HL-60 (cell line): ENCODE results near the gene SKAP2.
"Not testable (repeated sequence)": the region's sequence is repeated elsewhere in the genome, so short reads cannot be mapped to it uniquely, and the experiment has no call there.

Experiments used
- DNase-seq, 2 experiments: peaks; one replicate each; pipeline ENCODE4 v3.0.0-alpha.2; 2010 to 2020; ENCODE audit warnings: low read depth in 1 of 2, low spot score in 1 of 2
- H3K27ac ChIP-seq: fragments of 250-450 bp; sonication (Bioruptor Pico); replicated peaks from 2 replicates; pipeline ENCODE4 v1.5.1; 2020; ENCODE audit warnings: mild to moderate bottlenecking, moderate library complexity
- H3K27me3 ChIP-seq: fragments of 250-450 bp; sonication (Bioruptor Pico); 2 replicates; pipeline ENCODE4 v1.5.1; 2021; ENCODE audit warnings: mild to moderate bottlenecking, moderate library complexity; ENCODE audit not compliant: insufficient read depth, poor library complexity, severe bottlenecking
- H3K4me3 ChIP-seq: replicated peaks from 2 replicates; pipeline ENCODE4 v1.5.1; 2011; ENCODE audit warnings: mild to moderate bottlenecking, control low read depth, low read length; ENCODE audit not compliant: insufficient read depth
- GABPA ChIP-seq: IDR thresholded peaks from 2 replicates; pipeline ENCODE4 v1.6.1; 2012; ENCODE audit warnings: low read depth
- POLR2AphosphoS5 ChIP-seq: IDR thresholded peaks from 2 replicates; pipeline ENCODE4 v1.6.1; 2012; ENCODE audit warnings: low read depth
- SPI1 ChIP-seq: IDR thresholded peaks from 2 replicates; pipeline ENCODE4 v1.6.1; 2012; ENCODE audit warnings: low read depth, mild to moderate bottlenecking, borderline replicate concordance
- TF ChIP-seq, protein P1 (sequence below): IDR thresholded peaks from 2 replicates; pipeline ENCODE4 v1.6.1; 2012; ENCODE audit warnings: low read depth; ENCODE audit not compliant: insufficient replicate concordance
- TF ChIP-seq, protein P2 (sequence below): IDR thresholded peaks from one replicate; pipeline ENCODE4 v1.5.1; 2011; ENCODE audit warnings: low read length, control low read depth, inconsistent platforms; ENCODE audit not compliant: insufficient read depth

Gene SKAP2

DNA sequence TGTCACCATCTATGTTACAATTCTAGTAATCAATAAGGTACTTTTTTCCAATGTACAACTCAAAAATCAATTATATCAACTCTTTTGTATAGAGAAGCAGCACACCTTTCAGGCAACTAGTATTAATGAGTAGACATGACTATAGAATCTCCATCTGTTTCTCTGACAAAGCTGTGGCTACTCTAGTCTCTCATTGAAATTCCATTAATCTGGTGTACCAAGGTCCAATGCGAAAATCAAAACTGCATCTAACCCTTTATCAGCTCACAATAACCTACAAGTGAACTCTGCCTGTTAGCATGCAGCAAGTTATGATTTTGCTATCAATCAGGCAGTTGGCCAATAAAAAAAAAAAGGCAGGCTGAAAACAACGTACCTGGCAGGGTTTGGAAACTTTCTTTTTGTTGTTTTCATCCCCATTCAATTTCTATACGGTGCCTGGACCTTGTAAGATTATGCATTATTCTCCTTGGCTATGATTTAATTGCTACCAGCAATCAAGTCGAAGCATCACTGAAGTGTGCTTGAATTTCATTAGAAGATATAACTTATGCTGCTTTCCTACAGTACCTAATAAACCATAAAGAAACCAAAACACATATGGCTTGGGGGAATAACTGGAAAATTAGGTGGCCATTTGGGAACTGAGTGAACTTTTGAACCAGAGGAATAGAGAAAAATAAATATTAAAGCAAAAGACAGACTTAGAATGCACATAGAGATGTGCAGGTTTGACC lies 23.2 kb downstream of the SKAP2 start:
- Histone ChIP-seq H3K27me3 (no peaks in the 10 kb centered on the region), H3K27ac (no peak overlapping the region), H3K4me3 (no peak overlapping the region)
- TF ChIP-seq SPI1, result no peak
- TF ChIP-seq POLR2AphosphoS5, result no peak
- TF ChIP-seq, protein P1, sequence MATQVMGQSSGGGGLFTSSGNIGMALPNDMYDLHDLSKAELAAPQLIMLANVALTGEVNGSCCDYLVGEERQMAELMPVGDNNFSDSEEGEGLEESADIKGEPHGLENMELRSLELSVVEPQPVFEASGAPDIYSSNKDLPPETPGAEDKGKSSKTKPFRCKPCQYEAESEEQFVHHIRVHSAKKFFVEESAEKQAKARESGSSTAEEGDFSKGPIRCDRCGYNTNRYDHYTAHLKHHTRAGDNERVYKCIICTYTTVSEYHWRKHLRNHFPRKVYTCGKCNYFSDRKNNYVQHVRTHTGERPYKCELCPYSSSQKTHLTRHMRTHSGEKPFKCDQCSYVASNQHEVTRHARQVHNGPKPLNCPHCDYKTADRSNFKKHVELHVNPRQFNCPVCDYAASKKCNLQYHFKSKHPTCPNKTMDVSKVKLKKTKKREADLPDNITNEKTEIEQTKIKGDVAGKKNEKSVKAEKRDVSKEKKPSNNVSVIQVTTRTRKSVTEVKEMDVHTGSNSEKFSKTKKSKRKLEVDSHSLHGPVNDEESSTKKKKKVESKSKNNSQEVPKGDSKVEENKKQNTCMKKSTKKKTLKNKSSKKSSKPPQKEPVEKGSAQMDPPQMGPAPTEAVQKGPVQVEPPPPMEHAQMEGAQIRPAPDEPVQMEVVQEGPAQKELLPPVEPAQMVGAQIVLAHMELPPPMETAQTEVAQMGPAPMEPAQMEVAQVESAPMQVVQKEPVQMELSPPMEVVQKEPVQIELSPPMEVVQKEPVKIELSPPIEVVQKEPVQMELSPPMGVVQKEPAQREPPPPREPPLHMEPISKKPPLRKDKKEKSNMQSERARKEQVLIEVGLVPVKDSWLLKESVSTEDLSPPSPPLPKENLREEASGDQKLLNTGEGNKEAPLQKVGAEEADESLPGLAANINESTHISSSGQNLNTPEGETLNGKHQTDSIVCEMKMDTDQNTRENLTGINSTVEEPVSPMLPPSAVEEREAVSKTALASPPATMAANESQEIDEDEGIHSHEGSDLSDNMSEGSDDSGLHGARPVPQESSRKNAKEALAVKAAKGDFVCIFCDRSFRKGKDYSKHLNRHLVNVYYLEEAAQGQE, result no peak
- TF ChIP-seq, protein P2, sequence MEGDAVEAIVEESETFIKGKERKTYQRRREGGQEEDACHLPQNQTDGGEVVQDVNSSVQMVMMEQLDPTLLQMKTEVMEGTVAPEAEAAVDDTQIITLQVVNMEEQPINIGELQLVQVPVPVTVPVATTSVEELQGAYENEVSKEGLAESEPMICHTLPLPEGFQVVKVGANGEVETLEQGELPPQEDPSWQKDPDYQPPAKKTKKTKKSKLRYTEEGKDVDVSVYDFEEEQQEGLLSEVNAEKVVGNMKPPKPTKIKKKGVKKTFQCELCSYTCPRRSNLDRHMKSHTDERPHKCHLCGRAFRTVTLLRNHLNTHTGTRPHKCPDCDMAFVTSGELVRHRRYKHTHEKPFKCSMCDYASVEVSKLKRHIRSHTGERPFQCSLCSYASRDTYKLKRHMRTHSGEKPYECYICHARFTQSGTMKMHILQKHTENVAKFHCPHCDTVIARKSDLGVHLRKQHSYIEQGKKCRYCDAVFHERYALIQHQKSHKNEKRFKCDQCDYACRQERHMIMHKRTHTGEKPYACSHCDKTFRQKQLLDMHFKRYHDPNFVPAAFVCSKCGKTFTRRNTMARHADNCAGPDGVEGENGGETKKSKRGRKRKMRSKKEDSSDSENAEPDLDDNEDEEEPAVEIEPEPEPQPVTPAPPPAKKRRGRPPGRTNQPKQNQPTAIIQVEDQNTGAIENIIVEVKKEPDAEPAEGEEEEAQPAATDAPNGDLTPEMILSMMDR, result no peak
- no peak for TF ChIP-seq GABPA
- DNase-seq, result no peak

DNA sequence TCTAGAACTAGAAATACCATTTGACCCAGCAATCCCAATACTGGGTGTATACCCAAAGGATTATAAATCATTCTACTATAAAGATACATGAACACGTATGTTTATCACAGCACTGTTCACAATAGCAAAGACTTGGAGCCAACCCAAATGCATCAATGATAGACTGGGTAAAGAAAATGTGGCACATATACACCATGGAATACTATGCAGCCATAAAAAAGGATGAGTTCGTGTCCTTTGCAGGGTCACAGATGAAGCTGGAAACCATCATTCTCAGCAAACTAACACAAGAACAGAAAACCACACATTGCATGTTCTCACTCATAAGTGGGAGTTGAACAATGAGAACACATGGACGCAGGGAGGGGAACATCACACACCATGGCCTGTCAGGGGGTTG lies 27.6 kb downstream of the SKAP2 start:
- H3K4me3 ChIP-seq, result not testable (repeated sequence)

DNA sequence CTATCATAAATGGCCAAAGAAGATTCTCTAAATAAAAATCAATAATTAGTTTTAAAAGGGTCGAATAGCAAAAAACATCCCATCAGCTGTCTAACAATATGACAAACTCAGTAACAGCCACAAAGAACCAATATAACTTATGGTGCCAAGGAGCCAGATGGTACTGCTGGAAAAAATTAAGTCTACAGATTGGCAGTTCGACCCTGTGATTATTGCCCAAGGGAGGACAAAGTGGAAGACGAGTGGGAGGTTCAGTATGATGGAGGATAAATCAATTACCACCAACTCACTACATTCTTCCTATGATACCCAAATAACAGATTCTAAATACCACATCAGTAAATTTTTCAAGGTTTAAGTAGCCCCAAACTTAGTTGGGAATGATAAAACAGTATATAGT lies 49.0 kb downstream of the SKAP2 start:
- Histone ChIP-seq H3K27me3 (no peaks in the 10 kb centered on the region), H3K27ac (no peak overlapping the region), H3K4me3 (no peak overlapping the region)
- DNase-seq, result no peak
- TF ChIP-seq SPI1 (no peak), POLR2AphosphoS5 (no peak), GABPA (no peak)
- TF ChIP-seq, protein P1, result no peak
- TF ChIP-seq, protein P2, result no peak

More for the DNA sequence above, 27.6 kb downstream of the SKAP2 start:
- not testable (repeated sequence) for DNase-seq, H3K27me3 ChIP-seq, H3K27ac ChIP-seq

DNA sequence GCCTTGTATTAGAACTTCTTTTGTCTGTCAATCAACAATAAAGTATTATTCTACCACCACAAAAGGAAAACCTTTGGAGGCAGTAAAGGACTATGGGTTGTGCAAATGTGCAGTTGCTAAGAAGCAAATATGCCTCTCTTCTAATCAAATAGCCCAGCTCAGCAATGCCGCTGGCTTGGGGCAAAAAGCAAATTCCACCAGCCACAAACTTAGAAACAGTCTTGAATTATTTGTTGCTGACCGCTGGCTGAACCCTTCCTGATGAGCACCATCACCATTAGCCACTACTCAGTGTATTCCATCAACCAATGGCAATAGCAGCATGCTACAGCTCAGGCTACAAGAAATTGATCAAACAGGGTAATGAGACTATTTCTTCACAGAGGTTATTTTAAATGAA lies 51.0 kb downstream of the SKAP2 start:
- Histone ChIP-seq H3K27ac (no peak overlapping the region), H3K4me3 (no peak overlapping the region), H3K27me3 (no peaks in the 10 kb centered on the region)
- TF ChIP-seq, protein P1, result no peak
- TF ChIP-seq SPI1 (no peak), POLR2AphosphoS5 (no peak)
- DNase-seq, result no peak
